H1 (cell line): ENCODE data around the gene SYDE1. TPM values are rescaled to one million over a fixed set of nuclear protein-coding genes. Genes with fewer than 3 reads are reported as not detected.

Source experiments
- CTCF ChIA-PET: fragments of 300-600 bp; sonication (Branson Sonifier 250); formaldehyde crosslinking; loops from one replicate; lab custom pipeline; 2021; ENCODE audit not compliant: partially characterized antibody; lab: Charles Lee
- POLR2A ChIA-PET: fragments of 300-600 bp; sonication (Branson Sonifier 250); formaldehyde crosslinking; loops from one replicate; lab custom pipeline; 2021; ENCODE audit warnings: inconsistent platforms; ENCODE audit not compliant: partially characterized antibody; lab: Charles Lee
- DNase-seq, 2 experiments: peaks; one replicate each; pipeline versions ENCODE4 v3.0.0 to v3.0.0-alpha.2; 2010 to 2022; ENCODE audit warnings: low spot score in 2 of 2, low read depth in 1 of 2, mixed read lengths in 1 of 2
- FAIRE-seq: peaks from 2 replicates; lab custom pipeline; 2011; peaks lifted over from hg19 to GRCh38; lab: Jason Lieb, UNC
- H2AFZ ChIP-seq: 2 replicates; pipeline ENCODE4 v1.8.1; 2012; ENCODE audit warnings: low read length, inconsistent platforms
- H2AK5ac ChIP-seq: 2 replicates; pipeline ENCODE4 v1.6.1; 2013; ENCODE audit warnings: low read depth, low read length
- H2BK120ac ChIP-seq: replicated peaks from 2 replicates; pipeline ENCODE3; 2013; ENCODE audit warnings: low read depth, low read length, inconsistent platforms
- H2BK12ac ChIP-seq: 2 replicates; pipeline ENCODE4 v1.6.1; 2013; ENCODE audit warnings: low read depth, low read length
- H2BK15ac ChIP-seq: 2 replicates; pipeline ENCODE4 v1.6.1; 2013; ENCODE audit warnings: low read length
- H2BK20ac ChIP-seq: 2 replicates; pipeline ENCODE4 v1.6.1; 2013; ENCODE audit warnings: low read length
- H2BK5ac ChIP-seq: 2 replicates; pipeline ENCODE4 v1.6.1; 2013; ENCODE audit warnings: low read depth, low read length
- H3K14ac ChIP-seq: 2 replicates; pipeline ENCODE4 v1.6.1; 2013; ENCODE audit warnings: inconsistent platforms; ENCODE audit not compliant: insufficient read length
- H3K18ac ChIP-seq: 2 replicates; pipeline ENCODE4 v1.6.1; 2013; ENCODE audit warnings: low read length; ENCODE audit errors: extremely low read depth
- H3K23ac ChIP-seq: 2 replicates; pipeline ENCODE4 v1.6.1; 2013; ENCODE audit warnings: inconsistent platforms; ENCODE audit not compliant: insufficient read length
- H3K23me2 ChIP-seq: 2 replicates; pipeline ENCODE4 v1.6.1; 2013; ENCODE audit warnings: low read depth, low read length
- H3K27ac ChIP-seq: 2 replicates; pipeline ENCODE4 v1.6.1; 2011; ENCODE audit warnings: low read depth, low read length, inconsistent platforms
- H3K27me3 ChIP-seq, 4 experiments: replicated peaks in 1 of 4; 1 replicate in 1 of 4; 2 replicates in 3 of 4; pipeline versions ENCODE4 v1.6.1 to v1.8.1; 2011 to 2013; ENCODE audit warnings: low read length in 3 of 4, mild to moderate bottlenecking in 3 of 4, inconsistent platforms in 2 of 4, mixed read lengths in 2 of 4, moderate library complexity in 1 of 4; ENCODE audit not compliant: control insufficient read depth in 3 of 4, insufficient read depth in 3 of 4; ENCODE audit errors: extremely low read depth in 1 of 4
- H3K36me3 ChIP-seq, 4 experiments: 2 replicates each; pipeline versions ENCODE4 v1.6.1 to v1.8.1; 2011 to 2013; ENCODE audit warnings: mild to moderate bottlenecking in 4 of 4, low read length in 3 of 4, moderate library complexity in 2 of 4, control low read depth in 1 of 4, inconsistent platforms in 1 of 4; ENCODE audit not compliant: insufficient read depth in 4 of 4, control insufficient read depth in 2 of 4
- H3K4ac ChIP-seq: replicated peaks from 2 replicates; pipeline ENCODE3; 2013; ENCODE audit warnings: low read length, low read depth, mixed read lengths, inconsistent platforms; ENCODE audit not compliant: insufficient read length
- H3K4me1 ChIP-seq, 4 experiments: replicated peaks in 1 of 4; 1 replicate in 1 of 4; 2 replicates in 3 of 4; pipeline versions ENCODE4 v1.6.1 to v1.8.1; 2011 to 2013; ENCODE audit warnings: low read length in 3 of 4, inconsistent platforms in 2 of 4, mixed read lengths in 1 of 4; ENCODE audit not compliant: insufficient read depth in 4 of 4, control insufficient read depth in 3 of 4
- H3K4me2 ChIP-seq, 2 experiments: 2 replicates each; pipeline versions ENCODE4 v1.6.1 to v1.8.1; 2011 to 2013; ENCODE audit warnings: low read depth in 2 of 2, low read length in 2 of 2, control low read depth in 1 of 2, inconsistent platforms in 1 of 2, mild to moderate bottlenecking in 1 of 2; ENCODE audit not compliant: insufficient read depth in 1 of 2
- H3K4me3 ChIP-seq, 4 experiments: fragments of 200-600, 300-600 bp in 1 of 4; sonication (generic), shearing (Covaris generic), sonication (Bioruptor Twin) in 1 of 4; 2 replicates each; pipeline versions ENCODE4 v1.5.1 to v1.8.1; 2011 to 2016; ENCODE audit warnings: low read length in 4 of 4, low read depth in 3 of 4, control low read depth in 2 of 4, inconsistent platforms in 2 of 4, mild to moderate bottlenecking in 2 of 4, mixed read lengths in 1 of 4, moderate library complexity in 1 of 4; ENCODE audit not compliant: insufficient read depth in 2 of 4; ENCODE audit errors: extremely low read depth in 1 of 4
- H3K56ac ChIP-seq: replicated peaks from 2 replicates; pipeline ENCODE3; 2013; ENCODE audit warnings: low read depth, mild to moderate bottlenecking, mixed read lengths, low read length, inconsistent platforms; ENCODE audit not compliant: insufficient read length
- H3K79me1 ChIP-seq: 2 replicates; pipeline ENCODE4 v1.6.1; 2013; ENCODE audit warnings: low read depth, low read length, control low read depth
- H3K79me2 ChIP-seq, 2 experiments: 2 replicates each; pipeline versions ENCODE4 v1.6.1 to v1.8.1; 2012 to 2013; ENCODE audit warnings: low read length in 2 of 2, mild to moderate bottlenecking in 2 of 2, inconsistent platforms in 1 of 2; ENCODE audit not compliant: insufficient read depth in 2 of 2, control insufficient read depth in 1 of 2
- H3K9ac ChIP-seq, 4 experiments: replicated peaks in 1 of 4; 1 replicate in 1 of 4; 2 replicates in 3 of 4; pipeline versions ENCODE4 v1.6.1 to v1.8.1; 2011 to 2013; ENCODE audit warnings: low read depth in 3 of 4, low read length in 3 of 4, control low read depth in 2 of 4, mild to moderate bottlenecking in 2 of 4, moderate library complexity in 2 of 4, inconsistent platforms in 1 of 4; ENCODE audit errors: extremely low read depth in 1 of 4
- H3K9me3 ChIP-seq, 2 experiments: 2 replicates each; pipeline versions ENCODE4 v1.6.1 to v1.8.1; 2012 to 2013; ENCODE audit warnings: mild to moderate bottlenecking in 2 of 2, moderate library complexity in 2 of 2, control low read depth in 1 of 2, inconsistent platforms in 1 of 2, low read depth in 1 of 2, low read length in 1 of 2, mixed read lengths in 1 of 2; ENCODE audit not compliant: insufficient read depth in 2 of 2
- H4K20me1 ChIP-seq, 2 experiments: replicated peaks in 1 of 2; 2 replicates each; pipeline versions ENCODE3 to v1.8.1; 2011 to 2013; ENCODE audit warnings: inconsistent platforms in 2 of 2, low read length in 2 of 2, mild to moderate bottlenecking in 1 of 2; ENCODE audit not compliant: insufficient read depth in 2 of 2, control insufficient read depth in 1 of 2
- H4K5ac ChIP-seq: 2 replicates; pipeline ENCODE4 v1.6.1; 2013; ENCODE audit warnings: low read length, low read depth, mixed read lengths, inconsistent platforms; ENCODE audit not compliant: insufficient read length
- H4K8ac ChIP-seq: 2 replicates; pipeline ENCODE4 v1.8.0; 2013; ENCODE audit warnings: mild to moderate bottlenecking, moderate library complexity, low read length, inconsistent platforms; ENCODE audit not compliant: insufficient read depth; ENCODE audit errors: extremely low read depth
- H4K91ac ChIP-seq: replicated peaks from 2 replicates; pipeline ENCODE3; 2013; ENCODE audit warnings: low read length, mixed read lengths, inconsistent platforms; ENCODE audit not compliant: insufficient read length
- BACH1 ChIP-seq: IDR thresholded peaks from 2 replicates; pipeline ENCODE4 v1.6.1; 2012; ENCODE audit warnings: low read length, improper control_type of control experiment
- CBX8 ChIP-seq: fragments of 300-800, 300-1000 bp; sonication (generic); IDR thresholded peaks from 2 replicates; pipeline ENCODE4 v1.7.1; 2016; ENCODE audit warnings: low read depth, low read length, borderline replicate concordance
- CHD1 ChIP-seq: IDR thresholded peaks from 2 replicates; pipeline ENCODE4 v1.6.1; 2012; ENCODE audit warnings: low read depth, low read length, improper control_type of control experiment
- EZH2 ChIP-seq: fragments of 200-600 bp; sonication (generic); IDR thresholded peaks from 2 replicates; pipeline ENCODE4 v1.7.1; 2012; ENCODE audit warnings: low read depth, mild to moderate bottlenecking, moderate library complexity, low read length, inconsistent platforms; ENCODE audit not compliant: severe bottlenecking
- FOSL1 ChIP-seq: IDR thresholded peaks from 2 replicates; pipeline ENCODE4 v1.6.1; 2011; ENCODE audit warnings: mild to moderate bottlenecking, low read depth, low read length, moderate library complexity; ENCODE audit not compliant: insufficient read depth
- MAFK ChIP-seq: IDR thresholded peaks from 2 replicates; pipeline ENCODE4 v1.6.1; 2012; ENCODE audit warnings: low read depth, mild to moderate bottlenecking, improper control_type of control experiment, low read length
- NANOG ChIP-seq: IDR thresholded peaks from 2 replicates; pipeline ENCODE4 v1.6.1; 2011; ENCODE audit warnings: low read length, low read depth, mild to moderate bottlenecking, inconsistent platforms; ENCODE audit not compliant: insufficient read depth, poor library complexity, severe bottlenecking
- SP1 ChIP-seq: IDR thresholded peaks from 2 replicates; pipeline ENCODE4 v1.6.1; 2011; ENCODE audit warnings: low read depth, low read length
- SP2 ChIP-seq: IDR thresholded peaks from 2 replicates; pipeline ENCODE4 v1.6.1; 2012; ENCODE audit warnings: mild to moderate bottlenecking, low read length, inconsistent platforms
- SRF ChIP-seq: IDR thresholded peaks from 2 replicates; pipeline ENCODE4 v1.6.1; 2011; ENCODE audit warnings: mild to moderate bottlenecking, low read depth, low read length, moderate library complexity
- TCF12 ChIP-seq: IDR thresholded peaks from 2 replicates; pipeline ENCODE4 v1.6.1; 2011; ENCODE audit warnings: low read depth, mild to moderate bottlenecking, low read length
- WGBS, 2 experiments: shearing (Covaris generic) in 1 of 2; methylation state at CpG; one replicate each; pipeline versions ENCODE4 v1.1.6 to v1.1.7; 2013 to 2015; ENCODE audit warnings: low lambda C conversion rate in 2 of 2, mixed read lengths in 2 of 2, inconsistent platforms in 1 of 2, low coverage in 1 of 2, missing lambda C conversion rate in 1 of 2; ENCODE audit not compliant: insufficient replicate concordance in 2 of 2, insufficient coverage in 1 of 2, insufficient read length in 1 of 2; ENCODE audit errors: extremely low coverage in 1 of 2, missing lambda C conversion rate in 1 of 2; 5-methylcytosine and 5-hydroxymethylcytosine counted together
- polyA plus RNA-seq, 7 experiments: library from polyadenylated mRNA; depleted of rRNA in 3 of 7; stranded (reverse) in 5 of 7; unstranded in 2 of 7; fragments of >200 nt in 5 of 7; fragments of 200-250 nt in 2 of 7; gene quantifications; 1 replicate in 5 of 7; 2 replicates in 1 of 7; 4 replicates in 1 of 7; pipeline versions ENCODE4 v1.2.1 to v1.2.3, GENCODE V29; 2011 to 2013; ENCODE audit warnings: missing spikeins in 2 of 7, mixed read lengths in 2 of 7
- total RNA-seq: library from RNA; stranded (reverse); fragmentation: NEBNext Ultra II Directional; extraction: Animal tissue kit (Norgen Biotek cat#: 25700); gene quantifications from 2 replicates; pipeline ENCODE4 v1.2.1, GENCODE V29; 2021
- TF ChIP-seq, protein P1 (sequence below): IDR thresholded peaks from 2 replicates; pipeline ENCODE4 v1.6.1; 2011; ENCODE audit warnings: low read depth, mild to moderate bottlenecking, low read length; ENCODE audit not compliant: insufficient read depth

SYDE1 gene
- total and polyA plus RNA-seq, 2 of the 8 experiments (the other 6 are each of a cell fraction or from before 2014, with no cell fraction given), result 12.0 to 16.8 TPM

DNA sequence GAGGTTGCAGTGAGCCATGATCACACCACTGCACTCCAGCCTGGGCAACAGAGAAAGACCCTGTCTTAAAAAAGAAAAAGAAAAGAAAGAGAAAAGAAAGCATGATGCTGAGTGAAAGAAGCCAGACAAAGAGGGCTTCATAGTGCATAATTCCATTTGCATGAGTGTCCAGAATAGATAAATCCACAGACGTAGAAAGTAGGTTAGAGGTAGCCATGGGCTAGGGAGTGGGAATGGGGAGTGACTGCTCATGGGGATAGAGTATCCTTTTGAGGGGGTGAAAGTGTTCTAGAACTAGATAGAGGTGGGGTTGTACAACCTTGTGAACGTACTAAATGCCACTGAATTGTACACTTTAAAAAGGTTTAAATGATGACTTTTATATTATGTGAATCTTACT lies 32.8 kb upstream of the SYDE1 start:
- H2BK12ac ChIP-seq, result no peak overlapping the region
- H3K79me2 ChIP-seq, result no peaks in the 10 kb centered on the region
- no peak overlapping the region for H2BK15ac ChIP-seq
- H3K14ac ChIP-seq, result no peak overlapping the region
- no peak overlapping the region for H3K4ac ChIP-seq
- no peaks in the 10 kb centered on the region for H3K27me3 ChIP-seq
- FAIRE-seq (no peak), DNase-seq (no peak)
- H2BK120ac ChIP-seq, result no peak overlapping the region
- H2BK20ac ChIP-seq, result no peak overlapping the region
- no peak overlapping the region for H4K8ac ChIP-seq
- no peaks in the 10 kb centered on the region for H3K4me1 ChIP-seq
- H3K56ac ChIP-seq, result no peak overlapping the region
- H3K18ac ChIP-seq, result no peak overlapping the region
- no peaks in the 10 kb centered on the region for H3K79me1 ChIP-seq
- no peaks in the 10 kb centered on the region for H3K23me2 ChIP-seq
- 76% methylated on average over 2 of the region's 2 CpGs; no CpG with 5 or more reads in 1 of the 2 experiments for WGBS, 2 experiments
- no peak overlapping the region for H4K5ac ChIP-seq
- H2BK5ac ChIP-seq, result no peak overlapping the region
- H4K20me1 ChIP-seq, result no peaks in the 10 kb centered on the region
- H3K27ac ChIP-seq, result no peak overlapping the region
- ChIA-PET CTCF (interaction anchor here (1.0 kb wide), 1 partner anchor 26 kb away, joined by 3 read pairs; no protein-coding TSS in a partner anchor), POLR2A (interaction anchor here (0.7 kb wide), 1 partner anchor 75 kb away, joined by 3 read pairs; no protein-coding TSS in a partner anchor)
- H3K23ac ChIP-seq, result no peak overlapping the region
- H2AFZ ChIP-seq, result no peak overlapping the region
- H3K9ac ChIP-seq, result no peak overlapping the region
- H4K91ac ChIP-seq, result no peak overlapping the region
- no peak overlapping the region for H3K4me2 ChIP-seq
- H3K9me3 ChIP-seq, result peaks cover 4 to 6% of the 10 kb centered on the region in 2 experiments; a peak in 2 of 4 replicates
- H3K4me3 ChIP-seq, result no peak overlapping the region
- no peak for TF ChIP-seq NANOG
- no peak for TF ChIP-seq BACH1
- no peak for TF ChIP-seq CHD1
- TF ChIP-seq CBX8, result no peak
- TF ChIP-seq MAFK, result no peak
- no peak for TF ChIP-seq FOSL1
- TF ChIP-seq SP2, result no peak
- TF ChIP-seq EZH2, result no peak
- TF ChIP-seq SP1, result no peak
- no peak for TF ChIP-seq SRF
- TF ChIP-seq, protein P1, sequence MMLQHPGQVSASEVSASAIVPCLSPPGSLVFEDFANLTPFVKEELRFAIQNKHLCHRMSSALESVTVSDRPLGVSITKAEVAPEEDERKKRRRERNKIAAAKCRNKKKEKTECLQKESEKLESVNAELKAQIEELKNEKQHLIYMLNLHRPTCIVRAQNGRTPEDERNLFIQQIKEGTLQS, result no peak
- no peak for TF ChIP-seq TCF12
- H2AK5ac ChIP-seq, result no peak overlapping the region
- no peaks in the 10 kb centered on the region for H3K36me3 ChIP-seq
